Uterus (tissue), 2 donors: ENCODE results near the gene CPNE1.

Experiments used
- POLR2A ChIP-seq, 2 donors: fragments of 450-650 bp; IDR thresholded peaks; one replicate each; pipeline ENCODE4 v1.6.1; 2016; ENCODE audit warnings: antibody characterized with exemption in 2 of 2, mild to moderate bottlenecking in 1 of 2, moderate library complexity in 1 of 2
- TF ChIP-seq, protein P1 (sequence below), 4 experiments: fragments of 200-600 bp in 2 of 4; fragments of 450-650 bp in 2 of 4; sonication (generic) in 2 of 4; IDR thresholded peaks; one replicate each; pipeline ENCODE4 v1.5.1; 2016 to 2019; ENCODE audit warnings: antibody characterized with exemption in 4 of 4, mild to moderate bottlenecking in 2 of 4, moderate library complexity in 1 of 4

DNA sequence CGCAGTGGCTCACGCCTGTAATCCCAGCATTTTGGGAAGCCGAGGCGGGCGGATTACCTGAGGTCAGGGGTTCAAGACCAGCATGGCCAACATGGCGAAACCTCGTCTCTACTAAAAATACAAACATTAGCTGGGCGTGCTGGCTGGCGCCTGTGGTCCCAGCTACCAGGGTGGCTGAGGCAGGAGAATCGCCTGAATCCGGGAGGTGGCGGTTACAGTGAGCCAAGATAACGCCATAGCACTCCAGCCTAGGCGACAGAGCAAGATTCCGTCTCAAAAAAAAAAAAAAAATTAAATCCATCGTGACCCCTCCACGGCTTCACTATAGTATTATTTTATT, 1.2 kb upstream of the CPNE1 start:
- TF ChIP-seq, protein P1, sequence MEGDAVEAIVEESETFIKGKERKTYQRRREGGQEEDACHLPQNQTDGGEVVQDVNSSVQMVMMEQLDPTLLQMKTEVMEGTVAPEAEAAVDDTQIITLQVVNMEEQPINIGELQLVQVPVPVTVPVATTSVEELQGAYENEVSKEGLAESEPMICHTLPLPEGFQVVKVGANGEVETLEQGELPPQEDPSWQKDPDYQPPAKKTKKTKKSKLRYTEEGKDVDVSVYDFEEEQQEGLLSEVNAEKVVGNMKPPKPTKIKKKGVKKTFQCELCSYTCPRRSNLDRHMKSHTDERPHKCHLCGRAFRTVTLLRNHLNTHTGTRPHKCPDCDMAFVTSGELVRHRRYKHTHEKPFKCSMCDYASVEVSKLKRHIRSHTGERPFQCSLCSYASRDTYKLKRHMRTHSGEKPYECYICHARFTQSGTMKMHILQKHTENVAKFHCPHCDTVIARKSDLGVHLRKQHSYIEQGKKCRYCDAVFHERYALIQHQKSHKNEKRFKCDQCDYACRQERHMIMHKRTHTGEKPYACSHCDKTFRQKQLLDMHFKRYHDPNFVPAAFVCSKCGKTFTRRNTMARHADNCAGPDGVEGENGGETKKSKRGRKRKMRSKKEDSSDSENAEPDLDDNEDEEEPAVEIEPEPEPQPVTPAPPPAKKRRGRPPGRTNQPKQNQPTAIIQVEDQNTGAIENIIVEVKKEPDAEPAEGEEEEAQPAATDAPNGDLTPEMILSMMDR (IDR thresholded peaks at IDR 0.05) = no peak
- TF ChIP-seq POLR2A (IDR thresholded peaks at IDR 0.05) = no peak
